ENCODE results near the gene BLOC1S4.
"Not testable (repeated sequence)": the region's sequence is repeated elsewhere in the genome, so short reads cannot be mapped to it uniquely, and the experiment has no call there.

BLOC1S4 gene

GRCh38 chr4:6754481-6755087 is 38.6 kb downstream of the BLOC1S4 start:
- DNase-seq (ENCODE audit: low read depth, low spot score), result no peak

GRCh38 chr4:6755088-6755753 is 39.2 kb downstream of the BLOC1S4 start:
- DNase-seq (ENCODE audit: low read depth, low spot score), result no peak
- no peak overlapping the region for H3K4me3 ChIP-seq (ENCODE audit: low read length)

More at GRCh38 chr4:6754481-6755087, 38.6 kb downstream of the BLOC1S4 start:
- no peak overlapping the region for H3K4me3 ChIP-seq (ENCODE audit: low read length)

- DNase-seq (ENCODE audit: low read depth, low spot score), result not testable (repeated sequence)
These were observed 40.4 kb downstream of the BLOC1S4 start for GRCh38 chr4:6756345-6756744.

GRCh38 chr4:6758728-6759127 is 42.8 kb downstream of the BLOC1S4 start:
- DNase-seq (ENCODE audit: low read depth, low spot score), result no peak
- H3K4me3 ChIP-seq (ENCODE audit: low read length), result no peak overlapping the region

More at GRCh38 chr4:6756345-6756744, 40.4 kb downstream of the BLOC1S4 start:
- H3K4me3 ChIP-seq (ENCODE audit: low read length), result not testable (repeated sequence)

- H3K4me3 ChIP-seq (ENCODE audit: low read length), result no peak overlapping the region
- DNase-seq (ENCODE audit: low read depth, low spot score), result no peak
These were observed 44.9 kb downstream of the BLOC1S4 start for GRCh38 chr4:6760865-6761264.

GRCh38 chr4:6761649-6762615 is 46.0 kb downstream of the BLOC1S4 start:
- no peak for DNase-seq (ENCODE audit: low read depth, low spot score)
- H3K4me3 ChIP-seq (ENCODE audit: low read length), result no peak overlapping the region

- DNase-seq (ENCODE audit: low read depth, low spot score), result no peak
- H3K4me3 ChIP-seq (ENCODE audit: low read length), result no peak overlapping the region
These were observed 47.4 kb downstream of the BLOC1S4 start for GRCh38 chr4:6763330-6763851.

- no peak overlapping the region for H3K4me3 ChIP-seq (ENCODE audit: low read length)
- no peak for DNase-seq (ENCODE audit: low read depth, low spot score)
These were observed 49.1 kb downstream of the BLOC1S4 start for GRCh38 chr4:6764976-6765620.

- no peak overlapping the region for H3K4me3 ChIP-seq (ENCODE audit: low read length)
These were observed 49.7 kb downstream of the BLOC1S4 start for GRCh38 chr4:6765703-6766102.

More at GRCh38 chr4:6765703-6766102, 49.7 kb downstream of the BLOC1S4 start:
- no peak for DNase-seq (ENCODE audit: low read depth, low spot score)

All from Jurkat, Clone E6-1 (cell line).